ENCODE results near the gene CDC40.

Gene CDC40

GRCh38 chr6:110191477-110191876 is 11.2 kb downstream of the CDC40 start:
- DNase-seq (no peak), ATAC-seq (ENCODE audit: insufficient read depth, low read depth) (no peak)
- Histone ChIP-seq H3K9ac (ENCODE audit: low read depth, low read length) (no peak overlapping the region), H3K27ac (ENCODE audit: low read length) (no peak overlapping the region), H3K27me3 (ENCODE audit: insufficient read depth, low read length, poor library complexity) (no peaks in the 10 kb centered on the region), H3K4me2 (ENCODE audit: insufficient read depth, low read length) (no peak overlapping the region), H4K20me1 (ENCODE audit: insufficient read depth, low read length) (peaks cover 35% of the 10 kb centered on the region), H3K4me1 (ENCODE audit: insufficient read depth, low read length) (0 out of 2 replicates have a peak, but pooled peaks cover 3% of the 10 kb centered on the region), H3K79me2 (ENCODE audit: insufficient read depth, low read length) (peaks cover 67% of the 10 kb centered on the region), H3K4me3 (ENCODE audit: low read depth in 1 of 2, low read length in 2 of 2) (no peak overlapping the region), H3K36me3 (ENCODE audit: insufficient read depth, low read length) (peaks cover 11% of the 10 kb centered on the region; the same call in 1 of the 2 replicates), H2AFZ (ENCODE audit: low read depth, low read length) (no peak overlapping the region), H3K9me3 (ENCODE audit: insufficient read depth, low read length, severe bottlenecking) (no peaks in the 10 kb centered on the region)
- TF ChIP-seq CTCF (IDR thresholded peaks at IDR 0.05; ENCODE audit: borderline replicate concordance, extremely low read depth, low read length, poor library complexity, severe bottlenecking) (no peak), EZH2 (IDR thresholded peaks at IDR 0.05; ENCODE audit: borderline replicate concordance, low read depth, low read length, severe bottlenecking) (no peak)

- no peak for DNase-seq
- Histone ChIP-seq H3K79me2 (ENCODE audit: insufficient read depth, low read length) (peaks cover 42% of the 10 kb centered on the region), H3K27me3 (ENCODE audit: insufficient read depth, low read length, poor library complexity) (no peaks in the 10 kb centered on the region), H3K36me3 (ENCODE audit: insufficient read depth, low read length) (peaks cover 16% of the 10 kb centered on the region; the same call in 1 of the 2 replicates), H3K4me1 (ENCODE audit: insufficient read depth, low read length) (no peaks in the 10 kb centered on the region), H3K9ac (ENCODE audit: low read depth, low read length) (no peak overlapping the region), H3K4me2 (ENCODE audit: insufficient read depth, low read length) (no peak overlapping the region), H3K27ac (ENCODE audit: low read length) (no peak overlapping the region), H3K9me3 (ENCODE audit: insufficient read depth, low read length, severe bottlenecking) (no peaks in the 10 kb centered on the region), H3K4me3 (ENCODE audit: low read depth in 1 of 2, low read length in 2 of 2) (no peak overlapping the region), H4K20me1 (ENCODE audit: insufficient read depth, low read length) (peaks cover 20% of the 10 kb centered on the region), H2AFZ (ENCODE audit: low read depth, low read length) (no peak overlapping the region)
- TF ChIP-seq EZH2 (IDR thresholded peaks at IDR 0.05; ENCODE audit: borderline replicate concordance, low read depth, low read length, severe bottlenecking) (no peak), CTCF (IDR thresholded peaks at IDR 0.05; ENCODE audit: borderline replicate concordance, extremely low read depth, low read length, poor library complexity, severe bottlenecking) (no peak)
- no peak for ATAC-seq (ENCODE audit: insufficient read depth, low read depth)
Observed at GRCh38 chr6:110195639-110196038, 15.4 kb downstream of the CDC40 start.

- TF ChIP-seq EZH2 (IDR thresholded peaks at IDR 0.05; ENCODE audit: borderline replicate concordance, low read depth, low read length, severe bottlenecking) = no peak
- no peak for TF ChIP-seq CTCF (IDR thresholded peaks at IDR 0.05; ENCODE audit: borderline replicate concordance, extremely low read depth, low read length, poor library complexity, severe bottlenecking)
- ATAC-seq (ENCODE audit: insufficient read depth, low read depth) (no peak), DNase-seq (no peak)
- no peak overlapping the region for H3K9ac ChIP-seq (ENCODE audit: low read depth, low read length)
- H3K4me1 ChIP-seq (ENCODE audit: insufficient read depth, low read length) = no peaks in the 10 kb centered on the region
- H3K79me2 ChIP-seq (ENCODE audit: insufficient read depth, low read length) = peaks cover 35% of the 10 kb centered on the region
- H3K9me3 ChIP-seq (ENCODE audit: insufficient read depth, low read length, severe bottlenecking) = no peaks in the 10 kb centered on the region
- peaks cover 13% of the 10 kb centered on the region; the same call in 1 of the 2 replicates for H4K20me1 ChIP-seq (ENCODE audit: insufficient read depth, low read length)
- no peak overlapping the region for H2AFZ ChIP-seq (ENCODE audit: low read depth, low read length)
- H3K27ac ChIP-seq (ENCODE audit: low read length) = no peak overlapping the region
- H3K4me2 ChIP-seq (ENCODE audit: insufficient read depth, low read length) = no peak overlapping the region
- no peak overlapping the region for H3K4me3 ChIP-seq (ENCODE audit: low read depth in 1 of 2, low read length in 2 of 2)
- H3K36me3 ChIP-seq (ENCODE audit: insufficient read depth, low read length) = peaks cover 16% of the 10 kb centered on the region; the same call in 1 of the 2 replicates
- no peaks in the 10 kb centered on the region for H3K27me3 ChIP-seq (ENCODE audit: insufficient read depth, low read length, poor library complexity)
Observed at GRCh38 chr6:110196874-110197273, 16.6 kb downstream of the CDC40 start.

Data from DND-41 (cell line).